ENCODE data around the gene CGNL1. TPM values are rescaled to one million over a fixed set of nuclear protein-coding genes. Genes with fewer than 3 reads are reported as not detected.

Gene CGNL1
- total and polyA plus RNA-seq, 7 donors, result 0.69 to 7.2 (median 2.4) TPM

GRCh38 chr15:57329582-57330367 is 46.5 kb upstream of the CGNL1 start:
- Histone ChIP-seq H3K9me3 (no peaks in the 10 kb centered on the region), H3K27ac (no peak overlapping the region), H3K4me3 (no peak overlapping the region), H3K4me1 (no peaks in the 10 kb centered on the region), H3K36me3 (no peaks in the 10 kb centered on the region), H3K27me3 (peaks cover 0 to 3% (median 0%) of the 10 kb centered on the region in 3 donors)
- TF ChIP-seq EP300 (IDR thresholded peaks at IDR 0.05) (no peak), CTCF (IDR thresholded peaks at IDR 0.05) (no peak), POLR2A (IDR thresholded peaks at IDR 0.05) (no peak), POLR2AphosphoS5 (IDR thresholded peaks at IDR 0.05) (no peak)
- no peak for DNase-seq
- 73 to 88% methylated on average over 13 of the region's 13 CpGs for WGBS, 2 donors
- intact Hi-C loops (cut with DNase I), result no loop called here

GRCh38 chr15:57330619-57331340 is 45.5 kb upstream of the CGNL1 start:
- intact Hi-C loops (cut with DNase I), result no loop called here
- H3K9me3 ChIP-seq, result no peaks in the 10 kb centered on the region
- H3K27ac ChIP-seq, result no peak overlapping the region
- no peaks in the 10 kb centered on the region for H3K4me1 ChIP-seq
- no peak overlapping the region for H3K4me3 ChIP-seq
- 81 to 85% methylated on average over 14 of the region's 14 CpGs for WGBS, 2 donors
- no peak for DNase-seq
- no peaks in the 10 kb centered on the region for H3K36me3 ChIP-seq
- peaks cover 0 to 3% (median 0%) of the 10 kb centered on the region in 3 donors for H3K27me3 ChIP-seq
- TF ChIP-seq EP300 (IDR thresholded peaks at IDR 0.05) (no peak), CTCF (IDR thresholded peaks at IDR 0.05) (no peak), POLR2AphosphoS5 (IDR thresholded peaks at IDR 0.05) (no peak), POLR2A (IDR thresholded peaks at IDR 0.05) (no peak)

- WGBS, 2 donors, result 91 to 93% methylated on average over 8 of the region's 8 CpGs
- no peak overlapping the region for H3K4me3 ChIP-seq
- intact Hi-C loops (cut with DNase I), result no loop called here
Observed at GRCh38 chr15:57332326-57332725, 44.0 kb upstream of the CGNL1 start.

GRCh38 chr15:57333487-57333886 is 42.8 kb upstream of the CGNL1 start:
- no peak for TF ChIP-seq POLR2AphosphoS5 (IDR thresholded peaks at IDR 0.05)
- TF ChIP-seq POLR2A (IDR thresholded peaks at IDR 0.05), result no peak
- TF ChIP-seq CTCF (IDR thresholded peaks at IDR 0.05), result no peak
- no peak for TF ChIP-seq EP300 (IDR thresholded peaks at IDR 0.05)
- no peak for DNase-seq
- WGBS, 2 donors, result 87 to 94% methylated on average over 4 of the region's 4 CpGs
- intact Hi-C loops (cut with DNase I), result no loop called here
- no peaks in the 10 kb centered on the region for H3K36me3 ChIP-seq
- H3K4me3 ChIP-seq, result no peak overlapping the region
- H3K9me3 ChIP-seq, result no peaks in the 10 kb centered on the region
- peaks cover 0 to 3% (median 0%) of the 10 kb centered on the region in 3 donors for H3K27me3 ChIP-seq
- no peaks in the 10 kb centered on the region for H3K4me1 ChIP-seq
- no peak overlapping the region for H3K27ac ChIP-seq

More at GRCh38 chr15:57332326-57332725, 44.0 kb upstream of the CGNL1 start:
- Histone ChIP-seq H3K27ac (no peak overlapping the region), H3K4me1 (no peaks in the 10 kb centered on the region), H3K27me3 (peaks cover 0 to 3% (median 0%) of the 10 kb centered on the region in 3 donors), H3K9me3 (no peaks in the 10 kb centered on the region), H3K36me3 (no peaks in the 10 kb centered on the region)
- no peak for DNase-seq
- TF ChIP-seq POLR2A (IDR thresholded peaks at IDR 0.05) (no peak), CTCF (IDR thresholded peaks at IDR 0.05) (no peak), POLR2AphosphoS5 (IDR thresholded peaks at IDR 0.05) (no peak), EP300 (IDR thresholded peaks at IDR 0.05) (no peak)
